ENCODE measurements around the gene FYB1.
"Not testable (repeated sequence)": the region's sequence is repeated elsewhere in the genome, so short reads cannot be mapped to it uniquely, and the experiment has no call there.

The FYB1 gene

DNA sequence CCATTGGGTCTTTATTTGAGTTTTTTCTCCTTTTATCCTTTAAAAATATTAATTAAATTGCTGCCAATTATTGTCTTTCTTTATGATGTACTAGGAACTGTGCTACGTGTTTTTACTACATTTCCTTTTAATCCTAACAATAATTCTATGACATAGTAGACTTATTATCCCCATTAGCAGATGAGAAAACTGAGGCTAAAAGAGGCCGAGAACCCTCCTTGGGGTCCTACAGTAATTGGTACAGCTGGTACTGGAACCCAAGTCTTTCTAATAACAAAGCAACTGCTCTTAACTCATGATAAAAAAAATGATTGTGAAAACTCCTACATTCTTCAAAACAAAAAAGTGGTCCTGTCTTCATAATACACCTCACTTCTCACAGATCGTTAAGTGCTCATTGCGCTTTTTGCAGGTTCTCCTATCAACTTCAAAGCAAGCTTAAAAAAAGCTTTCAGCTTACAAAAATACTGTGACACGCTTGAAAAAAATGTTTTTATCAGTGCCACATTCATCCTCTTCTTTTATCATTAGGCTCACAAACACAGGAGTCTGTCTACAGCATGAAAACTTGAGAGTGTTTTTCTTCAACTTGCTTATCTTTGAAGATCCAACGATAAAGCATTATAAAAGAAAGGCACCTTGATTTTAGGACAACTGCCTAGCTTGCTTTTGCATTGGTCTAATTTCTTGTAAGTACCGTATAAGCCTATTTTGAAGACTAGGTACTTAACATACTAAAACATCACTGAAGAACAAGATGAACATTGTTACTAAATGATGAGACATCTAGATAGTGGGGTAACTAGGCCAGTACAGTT is 32.4 kb downstream of the FYB1 start:
- DNase-seq (ENCODE audit: low read depth) = no peak
- no peak overlapping the region for H3K4me3 ChIP-seq (ENCODE audit: low read length)
- TF ChIP-seq, protein P1, sequence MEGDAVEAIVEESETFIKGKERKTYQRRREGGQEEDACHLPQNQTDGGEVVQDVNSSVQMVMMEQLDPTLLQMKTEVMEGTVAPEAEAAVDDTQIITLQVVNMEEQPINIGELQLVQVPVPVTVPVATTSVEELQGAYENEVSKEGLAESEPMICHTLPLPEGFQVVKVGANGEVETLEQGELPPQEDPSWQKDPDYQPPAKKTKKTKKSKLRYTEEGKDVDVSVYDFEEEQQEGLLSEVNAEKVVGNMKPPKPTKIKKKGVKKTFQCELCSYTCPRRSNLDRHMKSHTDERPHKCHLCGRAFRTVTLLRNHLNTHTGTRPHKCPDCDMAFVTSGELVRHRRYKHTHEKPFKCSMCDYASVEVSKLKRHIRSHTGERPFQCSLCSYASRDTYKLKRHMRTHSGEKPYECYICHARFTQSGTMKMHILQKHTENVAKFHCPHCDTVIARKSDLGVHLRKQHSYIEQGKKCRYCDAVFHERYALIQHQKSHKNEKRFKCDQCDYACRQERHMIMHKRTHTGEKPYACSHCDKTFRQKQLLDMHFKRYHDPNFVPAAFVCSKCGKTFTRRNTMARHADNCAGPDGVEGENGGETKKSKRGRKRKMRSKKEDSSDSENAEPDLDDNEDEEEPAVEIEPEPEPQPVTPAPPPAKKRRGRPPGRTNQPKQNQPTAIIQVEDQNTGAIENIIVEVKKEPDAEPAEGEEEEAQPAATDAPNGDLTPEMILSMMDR (conservative IDR thresholded peaks at IDR 0.05; ENCODE audit: low read depth, low read length) = no peak

GRCh38 chr5:39186289-39186688 is 33.1 kb downstream of the FYB1 start:
- TF ChIP-seq, protein P1 (conservative IDR thresholded peaks at IDR 0.05; ENCODE audit: low read depth, low read length) = no peak
- DNase-seq (ENCODE audit: low read depth) = no peak
- no peak overlapping the region for H3K4me3 ChIP-seq (ENCODE audit: low read length)

GRCh38 chr5:39185761-39186160 is 33.6 kb downstream of the FYB1 start:
- TF ChIP-seq, protein P1 (conservative IDR thresholded peaks at IDR 0.05; ENCODE audit: low read depth, low read length) = no peak
- DNase-seq (ENCODE audit: low read depth) = no peak
- H3K4me3 ChIP-seq (ENCODE audit: low read length) = no peak overlapping the region

GRCh38 chr5:39179561-39179960 is 39.8 kb downstream of the FYB1 start:
- DNase-seq (ENCODE audit: low read depth); H3K4me3 ChIP-seq (ENCODE audit: low read length): not testable (repeated sequence)

- no peak overlapping the region for H3K4me3 ChIP-seq (ENCODE audit: low read length)
- TF ChIP-seq, protein P1 (conservative IDR thresholded peaks at IDR 0.05; ENCODE audit: low read depth, low read length) = no peak
- DNase-seq (ENCODE audit: low read depth) = no peak
These were observed 40.5 kb downstream of the FYB1 start for GRCh38 chr5:39178861-39179260.

DNA sequence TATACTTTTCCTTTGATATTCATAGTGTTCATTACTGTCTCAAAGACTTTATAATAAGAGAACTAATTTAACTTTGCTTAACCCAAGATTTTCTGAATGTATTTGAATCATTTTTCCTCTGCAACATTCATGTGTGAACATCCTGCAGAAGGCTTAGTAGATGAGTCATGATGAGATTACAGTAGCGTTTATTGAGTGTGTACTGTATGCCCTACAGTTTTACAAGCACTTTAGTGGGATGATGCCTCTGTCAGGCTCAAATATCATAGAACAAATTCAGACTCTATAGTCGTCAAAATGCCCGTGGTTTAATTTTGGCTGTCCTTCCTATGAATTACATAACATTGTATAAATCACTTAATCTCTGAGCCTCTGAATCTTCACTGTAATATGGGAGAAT is 41.2 kb downstream of the FYB1 start:
- no peak for DNase-seq (ENCODE audit: low read depth)
- H3K4me3 ChIP-seq (ENCODE audit: low read length) = no peak overlapping the region
- TF ChIP-seq, protein P1 (conservative IDR thresholded peaks at IDR 0.05; ENCODE audit: low read depth, low read length) = no peak

- H3K4me3 ChIP-seq (ENCODE audit: low read length) = no peak overlapping the region
- no peak for DNase-seq (ENCODE audit: low read depth)
- TF ChIP-seq, protein P1 (conservative IDR thresholded peaks at IDR 0.05; ENCODE audit: low read depth, low read length) = no peak
These were observed 41.8 kb downstream of the FYB1 start for GRCh38 chr5:39177631-39177964.

Data from retinal pigment epithelial cell (primary cell).